GM10266 (cell line): ENCODE results near the gene ADAMTSL2.

ENCODE experiments used
- DNase-seq: peaks from one replicate; pipeline ENCODE4 v3.0.0; 2012; ENCODE audit errors: extremely low spot score
- TF ChIP-seq, protein P1 (sequence below): IDR thresholded peaks from 2 replicates; pipeline ENCODE4 v1.5.1; 2012; ENCODE audit warnings: mild to moderate bottlenecking, low read depth; ENCODE audit not compliant: control insufficient read depth, insufficient read depth; ENCODE audit errors: missing control alignments

The ADAMTSL2 gene

DNA sequence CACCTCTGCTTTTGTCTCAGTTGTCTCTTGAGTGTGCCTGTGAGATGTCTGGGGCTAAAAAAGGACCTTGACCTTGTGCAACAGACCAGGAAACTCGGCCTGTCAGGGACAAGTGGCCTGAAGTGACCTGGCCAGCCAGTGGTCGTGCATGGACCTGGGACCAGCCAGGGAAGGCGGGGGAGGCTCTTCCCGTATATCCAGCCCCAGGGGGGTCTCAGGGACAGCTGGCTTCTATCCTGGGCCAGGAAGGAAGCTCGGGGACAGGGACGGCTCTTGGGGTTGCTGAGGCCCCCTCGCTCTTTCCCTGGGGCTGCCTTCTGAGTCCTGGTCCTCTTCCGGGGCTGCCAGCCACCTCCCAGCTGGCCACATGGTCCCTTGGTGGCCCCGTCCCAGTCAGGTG is 3.2 kb upstream of the ADAMTSL2 start:
- DNase-seq, result no peak
- TF ChIP-seq, protein P1, sequence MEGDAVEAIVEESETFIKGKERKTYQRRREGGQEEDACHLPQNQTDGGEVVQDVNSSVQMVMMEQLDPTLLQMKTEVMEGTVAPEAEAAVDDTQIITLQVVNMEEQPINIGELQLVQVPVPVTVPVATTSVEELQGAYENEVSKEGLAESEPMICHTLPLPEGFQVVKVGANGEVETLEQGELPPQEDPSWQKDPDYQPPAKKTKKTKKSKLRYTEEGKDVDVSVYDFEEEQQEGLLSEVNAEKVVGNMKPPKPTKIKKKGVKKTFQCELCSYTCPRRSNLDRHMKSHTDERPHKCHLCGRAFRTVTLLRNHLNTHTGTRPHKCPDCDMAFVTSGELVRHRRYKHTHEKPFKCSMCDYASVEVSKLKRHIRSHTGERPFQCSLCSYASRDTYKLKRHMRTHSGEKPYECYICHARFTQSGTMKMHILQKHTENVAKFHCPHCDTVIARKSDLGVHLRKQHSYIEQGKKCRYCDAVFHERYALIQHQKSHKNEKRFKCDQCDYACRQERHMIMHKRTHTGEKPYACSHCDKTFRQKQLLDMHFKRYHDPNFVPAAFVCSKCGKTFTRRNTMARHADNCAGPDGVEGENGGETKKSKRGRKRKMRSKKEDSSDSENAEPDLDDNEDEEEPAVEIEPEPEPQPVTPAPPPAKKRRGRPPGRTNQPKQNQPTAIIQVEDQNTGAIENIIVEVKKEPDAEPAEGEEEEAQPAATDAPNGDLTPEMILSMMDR, result no peak

GRCh38 chr9:133532937-133533668 is 1.4 kb upstream of the ADAMTSL2 start:
- peak; percentile 80 for DNase-seq
- TF ChIP-seq, protein P1, result peak; percentile 65

DNA sequence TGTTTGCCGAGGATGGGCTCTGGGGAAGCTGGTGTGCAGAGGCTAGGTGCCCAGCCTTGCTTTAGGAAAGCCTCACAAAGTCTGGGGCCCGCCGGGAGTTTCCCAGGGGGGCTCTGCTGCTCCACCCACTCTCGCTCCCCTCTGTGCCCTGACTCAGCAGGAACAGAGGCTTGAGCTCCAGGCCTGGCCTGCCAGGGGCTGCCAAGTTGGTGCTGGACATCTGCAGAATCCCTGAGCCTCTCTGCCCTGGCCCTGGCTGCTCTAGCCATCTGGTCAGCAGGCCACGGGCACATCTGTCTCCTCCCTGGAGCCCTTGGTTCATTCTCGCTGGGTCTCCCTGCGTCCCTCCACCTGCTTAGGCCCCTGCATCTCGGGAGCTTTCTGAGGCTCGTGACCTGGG is 647 bp upstream of the ADAMTSL2 start:
- TF ChIP-seq, protein P1, result no peak
- DNase-seq, result no peak

- TF ChIP-seq, protein P1, result no peak
- no peak for DNase-seq
These were observed 888 bp downstream of the ADAMTSL2 start for GRCh38 chr9:133535306-133535877.

- TF ChIP-seq, protein P1, result no peak
- no peak for DNase-seq
These were observed 1.6 kb downstream of the ADAMTSL2 start for GRCh38 chr9:133536080-133536479.

GRCh38 chr9:133536536-133536935 is 2.0 kb downstream of the ADAMTSL2 start:
- no peak for DNase-seq
- TF ChIP-seq, protein P1, result no peak

GRCh38 chr9:133537257-133537656 is 2.8 kb downstream of the ADAMTSL2 start:
- no peak for DNase-seq
- TF ChIP-seq, protein P1, result no peak
